ENCODE data around the gene EPHX1. TPM values are rescaled to one million over a fixed set of nuclear protein-coding genes. Genes with fewer than 3 reads are reported as not detected.
"Not testable (repeated sequence)": the region's sequence is repeated elsewhere in the genome, so short reads cannot be mapped to it uniquely, and the experiment has no call there.

The EPHX1 gene
- total RNA-seq, 1 donor from 2014 or later = 1.0 TPM

GRCh38 chr1:225777058-225777582 lies 32.8 kb upstream of the EPHX1 start:
- intact Hi-C loops (cut with micrococcal nuclease) = loop anchor here (1.0 to 5.0 kb wide), 13 partner anchors 33 to 1950 kb away; partner anchors contain the start of genes ENAH, EPHX1, LBR and PARP1

GRCh38 chr1:225777583-225778336 lies 32.2 kb upstream of the EPHX1 start, which contains the start of gene SRP9:
Gene SRP9, plus strand, starts transcription at chr1:225777826. Its CDS starts 115 bp downstream, at chr1:225777941.
- intact Hi-C loops (cut with micrococcal nuclease) = loop anchor here (1.0 to 5.0 kb wide), 20 partner anchors 33 to 1950 kb away; partner anchors contain the start of genes ACBD3, ENAH, EPHX1 and H3-3A

- intact Hi-C loops (cut with micrococcal nuclease) = loop anchor here (1.0 to 5.0 kb wide), 12 partner anchors 88 to 1951 kb away; partner anchors contain the start of genes ACBD3, ENAH, H3-3A and PARP1
These were observed 31.6 kb upstream of the EPHX1 start for GRCh38 chr1:225778337-225778669.

- intact Hi-C loops (cut with micrococcal nuclease) = loop anchor here (1.0 to 5.0 kb wide), 9 partner anchors 9 to 1952 kb away; partner anchors contain the start of genes ACBD3, ENAH and PARP1
These were observed 30.8 kb upstream of the EPHX1 start for GRCh38 chr1:225779165-225779564.

- intact Hi-C loops (cut with micrococcal nuclease) = loop anchor here (5.0 kb wide), 1 partner anchor 228 kb away; no protein-coding TSS in a partner anchor
These were observed 29.8 kb upstream of the EPHX1 start for GRCh38 chr1:225780134-225780533.

GRCh38 chr1:225780630-225781029 lies 29.3 kb upstream of the EPHX1 start:
- intact Hi-C loops (cut with micrococcal nuclease) = loop anchor here (5.0 kb wide), 1 partner anchor 228 kb away; no protein-coding TSS in a partner anchor

- intact Hi-C loops (cut with micrococcal nuclease) = not testable (repeated sequence)
These were observed 20.8 kb upstream of the EPHX1 start for GRCh38 chr1:225789142-225789541.

- intact Hi-C loops (cut with micrococcal nuclease) = no loop called here
These were observed 15.0 kb upstream of the EPHX1 start for GRCh38 chr1:225794954-225795353.

- intact Hi-C loops (cut with micrococcal nuclease) = not testable (repeated sequence)
These were observed 13.8 kb upstream of the EPHX1 start for GRCh38 chr1:225796097-225796496.

- intact Hi-C loops (cut with micrococcal nuclease) = not testable (repeated sequence)
These were observed 8.8 kb upstream of the EPHX1 start for GRCh38 chr1:225801146-225801545.

GRCh38 chr1:225806249-225806648 lies 3.7 kb upstream of the EPHX1 start:
- intact Hi-C loops (cut with micrococcal nuclease) = no loop called here

- intact Hi-C loops (cut with micrococcal nuclease) = not testable (repeated sequence)
These were observed 3.2 kb upstream of the EPHX1 start for GRCh38 chr1:225806736-225807135.

- intact Hi-C loops (cut with micrococcal nuclease) = no loop called here
These were observed 1.8 kb upstream of the EPHX1 start for GRCh38 chr1:225808136-225808535.

- intact Hi-C loops (cut with micrococcal nuclease) = loop anchor here (1.0 to 2.0 kb wide), 2 partner anchors 34 to 100 kb away; partner anchors contain the start of gene SRP9
These were observed 935 bp downstream of the EPHX1 start for GRCh38 chr1:225810579-225811538.

GRCh38 chr1:225811622-225812487 lies 1.9 kb downstream of the EPHX1 start:
- intact Hi-C loops (cut with micrococcal nuclease) = loop anchor here (2.0 kb wide), 1 partner anchor 99 kb away; no protein-coding TSS in a partner anchor

- intact Hi-C loops (cut with micrococcal nuclease) = no loop called here
These were observed 2.7 kb downstream of the EPHX1 start for GRCh38 chr1:225812488-225813213.

GRCh38 chr1:225813214-225813964 lies 3.5 kb downstream of the EPHX1 start:
- intact Hi-C loops (cut with micrococcal nuclease) = no loop called here

GRCh38 chr1:225814381-225814780 lies 4.5 kb downstream of the EPHX1 start:
- intact Hi-C loops (cut with micrococcal nuclease) = no loop called here

GRCh38 chr1:225815090-225815489 lies 5.2 kb downstream of the EPHX1 start:
- intact Hi-C loops (cut with micrococcal nuclease) = not testable (repeated sequence)

All from T-helper 1 cell treated with Interleukin-12 subunit alpha and Interleukin-12 subunit beta and Interleukin-4 antibody, amounts not matched to agents 30 ng/mL and 1 ng/mL, for 36 hours (primary cell).